SK-N-SH (cell line): ENCODE measurements around the gene CPED1. TPM values are rescaled to one million over a fixed set of nuclear protein-coding genes. Genes with fewer than 3 reads are reported as not detected.

Experiments
- CTCF ChIA-PET: fragments of 300-600, 350-600 bp; formaldehyde crosslinking; extraction: SDS; loops from one replicate; lab custom pipeline; 2021; lab: Yijun Ruan, JAX
- POLR2A ChIA-PET: fragments of 350-600 bp; sonication (Branson Sonifier 250); formaldehyde crosslinking; extraction: SDS; loops from one replicate; lab custom pipeline; 2020; ENCODE audit warnings: antibody characterized with exemption, inconsistent platforms; lab: Yijun Ruan, JAX
- DNase-seq: peaks from one replicate; pipeline ENCODE4 v3.0.0; 2012
- H2AFZ ChIP-seq: fragments of 200-600 bp; sonication (generic); 2 replicates; pipeline ENCODE4 v1.8.1; 2016; ENCODE audit warnings: antibody characterized with exemption, mild to moderate bottlenecking, low read depth
- H3F3A ChIP-seq: fragments of 200-600 bp; sonication (generic); replicated peaks from 2 replicates; pipeline ENCODE3; 2016; ENCODE audit warnings: antibody characterized with exemption, mild to moderate bottlenecking; ENCODE audit not compliant: insufficient read depth
- H3K27ac ChIP-seq, 2 experiments: fragments of 200-500 bp in 1 of 2; fragments of 200-600 bp in 1 of 2; sonication (Bioruptor generic) in 1 of 2; sonication (generic), shearing (Covaris generic) in 1 of 2; 2 replicates each; pipeline versions ENCODE4 v1.5.1 to v1.6.1; 2014 to 2016; ENCODE audit warnings: low read depth in 2 of 2, inconsistent platforms in 1 of 2, low read length in 1 of 2, mild to moderate bottlenecking in 1 of 2, mixed read lengths in 1 of 2
- H3K27me3 ChIP-seq: fragments of 200-600 bp; sonication (generic), shearing (Covaris generic); 2 replicates; pipeline ENCODE4 v1.6.1; 2016; ENCODE audit warnings: mixed run types; ENCODE audit not compliant: insufficient read depth
- H3K36me3 ChIP-seq, 2 experiments: fragments of 200-500 bp in 1 of 2; fragments of 200-600 bp in 1 of 2; sonication (Bioruptor generic) in 1 of 2; sonication (generic) in 1 of 2; replicated peaks in 1 of 2; 2 replicates each; pipeline versions ENCODE3 to v1.5.1; 2014 to 2016; ENCODE audit warnings: low read length in 1 of 2, mild to moderate bottlenecking in 1 of 2; ENCODE audit not compliant: insufficient read depth in 2 of 2, control insufficient read depth in 1 of 2
- H3K4me1 ChIP-seq, 2 experiments: fragments of 200-500 bp in 1 of 2; fragments of 200-600 bp in 1 of 2; sonication (Bioruptor generic) in 1 of 2; sonication (generic), shearing (Covaris generic) in 1 of 2; 2 replicates each; pipeline versions ENCODE4 v1.5.1 to v1.6.1; 2014 to 2016; ENCODE audit warnings: low read depth in 1 of 2, low read length in 1 of 2, mixed run types in 1 of 2; ENCODE audit not compliant: insufficient read depth in 2 of 2, control insufficient read depth in 1 of 2
- H3K4me2 ChIP-seq: fragments of 200-600 bp; sonication (generic), shearing (Covaris generic); 2 replicates; pipeline ENCODE4 v1.6.1; 2017; ENCODE audit warnings: mixed run types
- H3K4me3 ChIP-seq, 2 experiments: fragments of 200-500 bp in 1 of 2; fragments of 200-600 bp in 1 of 2; sonication (Bioruptor generic) in 1 of 2; sonication (generic), shearing (Covaris generic) in 1 of 2; 2 replicates each; pipeline versions ENCODE4 v1.5.1 to v1.8.1; 2014 to 2016; ENCODE audit warnings: low read depth in 2 of 2, inconsistent platforms in 1 of 2, low read length in 1 of 2, mild to moderate bottlenecking in 1 of 2, mixed read lengths in 1 of 2, moderate library complexity in 1 of 2
- H3K79me2 ChIP-seq: fragments of 200-600 bp; sonication (generic); 2 replicates; pipeline ENCODE4 v1.8.1; 2017; ENCODE audit warnings: mild to moderate bottlenecking; ENCODE audit not compliant: insufficient read depth
- H3K9ac ChIP-seq: fragments of 200-600 bp; sonication (generic); 2 replicates; pipeline ENCODE4 v1.6.1; 2017; ENCODE audit warnings: mixed run types
- H3K9me2 ChIP-seq: fragments of 200-600 bp; sonication (generic); 2 replicates; pipeline ENCODE4 v1.6.1; 2017; ENCODE audit warnings: mixed run types
- H3K9me3 ChIP-seq: fragments of 200-600 bp; sonication (generic); 2 replicates; pipeline ENCODE4 v1.6.1; 2017; ENCODE audit warnings: mixed run types, mild to moderate bottlenecking, moderate library complexity
- H4K20me1 ChIP-seq: fragments of 200-600 bp; sonication (generic); 2 replicates; pipeline ENCODE4 v1.6.1; 2017; ENCODE audit warnings: mild to moderate bottlenecking, mixed run types; ENCODE audit not compliant: insufficient read depth
- FOSL2 ChIP-seq: IDR thresholded peaks from 2 replicates; pipeline ENCODE4 v1.4.0; 2012; ENCODE audit warnings: low read depth, mild to moderate bottlenecking, moderate library complexity, borderline replicate concordance
- IRF3 ChIP-seq: fragments of 150-350 bp; IDR thresholded peaks from 2 replicates; pipeline ENCODE4 v1.6.1; 2016; ENCODE audit warnings: mild to moderate bottlenecking, low read depth, low read length
- JUND ChIP-seq: IDR thresholded peaks from 2 replicates; pipeline ENCODE4 v1.4.0; 2012
- NFIC ChIP-seq: IDR thresholded peaks from 2 replicates; pipeline ENCODE4 v1.4.0; 2012; ENCODE audit warnings: borderline replicate concordance
- POLR2AphosphoS5 ChIP-seq: IDR thresholded peaks from 2 replicates; pipeline ENCODE4 v1.6.1; 2012; ENCODE audit warnings: low read depth, low read length
- REST ChIP-seq: IDR thresholded peaks from 2 replicates; pipeline ENCODE4 v1.6.1; 2012; ENCODE audit warnings: mild to moderate bottlenecking, low read depth, low read length, moderate library complexity
- RFX5 ChIP-seq: IDR thresholded peaks from 2 replicates; pipeline ENCODE4 v1.6.1; 2012; ENCODE audit warnings: mild to moderate bottlenecking, improper control_type of control experiment, low read length
- SMC3 ChIP-seq: IDR thresholded peaks from 2 replicates; pipeline ENCODE4 v1.6.1; 2012; ENCODE audit warnings: low read depth, low read length, improper control_type of control experiment
- USF1 ChIP-seq: IDR thresholded peaks from 2 replicates; pipeline ENCODE4 v1.4.0; 2012; ENCODE audit warnings: low read depth, borderline replicate concordance
- YY1 ChIP-seq: IDR thresholded peaks from 2 replicates; pipeline ENCODE4 v1.4.0; 2012; ENCODE audit warnings: low read depth, mild to moderate bottlenecking
- WGBS: methylation state at CpG from one replicate; pipeline ENCODE4 v1.1.6; 2017; ENCODE audit warnings: low lambda C conversion rate; 5-methylcytosine and 5-hydroxymethylcytosine counted together
- polyA plus RNA-seq, 3 experiments: library from polyadenylated mRNA; depleted of rRNA; stranded (reverse); fragments of >200 nt; gene quantifications; 2 replicates each; pipeline ENCODE4 v1.2.3, GENCODE V29; 2012

The CPED1 gene
- polyA plus RNA-seq, 1 of the 3 experiments (the other 2 are of a cell fraction), result 4.4 TPM

GRCh38 chr7:121049897-121050296 lies 61.4 kb downstream of the CPED1 start:
- no peaks in the 10 kb centered on the region for H3K9me2 ChIP-seq
- peaks cover 2 to 4% of the 10 kb centered on the region in 2 experiments; a peak in 3 of 4 replicates for H3K4me1 ChIP-seq
- H3K9me3 ChIP-seq, result no peaks in the 10 kb centered on the region
- POLR2A ChIA-PET, result no interaction called here
- TF ChIP-seq YY1, result no peak
- DNase-seq, result no peak
- no peaks in the 10 kb centered on the region for H3K27me3 ChIP-seq
- no peak overlapping the region for H3K4me3 ChIP-seq
- H3F3A ChIP-seq, result no peaks in the 10 kb centered on the region
- H2AFZ ChIP-seq, result no peak overlapping the region
- no peaks in the 10 kb centered on the region for H3K79me2 ChIP-seq
- CTCF ChIA-PET, result interaction anchor here (0.9 to 1.7 kb wide), 4 partner anchors 11 to 244 kb away, joined by 4 to 5 read pairs (median 4); no protein-coding TSS in a partner anchor
- no peaks in the 10 kb centered on the region for H4K20me1 ChIP-seq
- no peaks in the 10 kb centered on the region for H3K36me3 ChIP-seq
- no peak overlapping the region for H3K4me2 ChIP-seq
- H3K9ac ChIP-seq, result no peak overlapping the region
- no peak overlapping the region for H3K27ac ChIP-seq

GRCh38 chr7:121053219-121053618 lies 64.7 kb downstream of the CPED1 start:
- Histone ChIP-seq H3K27me3 (no peaks in the 10 kb centered on the region), H3F3A (no peaks in the 10 kb centered on the region), H3K9me3 (no peaks in the 10 kb centered on the region), H3K4me2 (no peak overlapping the region), H3K36me3 (no peaks in the 10 kb centered on the region), H3K4me3 (no peak overlapping the region), H3K9me2 (no peaks in the 10 kb centered on the region), H3K27ac (no peak overlapping the region), H3K79me2 (no peaks in the 10 kb centered on the region), H3K9ac (no peak overlapping the region), H4K20me1 (no peaks in the 10 kb centered on the region), H2AFZ (no peak overlapping the region), H3K4me1 (no peaks in the 10 kb centered on the region)
- TF ChIP-seq SMC3 (no peak), JUND (no peak), IRF3 (no peak), USF1 (no peak), YY1 (no peak), NFIC (no peak)
- ChIA-PET POLR2A (no interaction called here), CTCF (interaction anchor here (0.9 to 2.6 kb wide), 5 partner anchors 10 to 261 kb away, joined by 3 to 17 read pairs (median 3); partner anchors contain the start of gene CPED1)
- DNase-seq, result no peak
- 75% methylated on average over 1 of the region's 1 CpG for WGBS

- no peak overlapping the region for H3K27ac ChIP-seq
- DNase-seq, result no peak
- ChIA-PET CTCF (interaction anchor here (0.9 to 2.6 kb wide), 3 partner anchors 20 to 66 kb away, joined by 3 to 17 read pairs (median 7); partner anchors contain the start of gene CPED1), POLR2A (no interaction called here)
- no peak overlapping the region for H3K4me2 ChIP-seq
- H3F3A ChIP-seq, result no peaks in the 10 kb centered on the region
- no peaks in the 10 kb centered on the region for H3K9me2 ChIP-seq
- no peaks in the 10 kb centered on the region for H3K4me1 ChIP-seq
- no peak overlapping the region for H3K4me3 ChIP-seq
- no peaks in the 10 kb centered on the region for H3K9me3 ChIP-seq
- H3K36me3 ChIP-seq, result no peaks in the 10 kb centered on the region
- no peaks in the 10 kb centered on the region for H3K27me3 ChIP-seq
- H3K79me2 ChIP-seq, result no peaks in the 10 kb centered on the region
- no peak overlapping the region for H3K9ac ChIP-seq
- no peak overlapping the region for H2AFZ ChIP-seq
- no peak for TF ChIP-seq RFX5
- TF ChIP-seq USF1, result no peak
- TF ChIP-seq FOSL2, result no peak
- no peak for TF ChIP-seq POLR2AphosphoS5
- TF ChIP-seq IRF3, result no peak
- no peak for TF ChIP-seq REST
- WGBS, result 63% methylated on average over 1 of the region's 1 CpG
- H4K20me1 ChIP-seq, result no peaks in the 10 kb centered on the region
Observed at GRCh38 chr7:121054925-121055324, 66.4 kb downstream of the CPED1 start.
